Spleen (tissue), 11 donors: Measurements from ENCODE around the gene DRC3. TPM values are rescaled to one million over a fixed set of nuclear protein-coding genes. Genes with fewer than 3 reads are reported as not detected.

Source experiments
- DNase-seq: peaks from one replicate; pipeline ENCODE4 v3.0.0-alpha.2; 2020
- H3K27ac ChIP-seq, 8 donors: fragments of 200-600 bp; sonication (generic) in 7 of 8; 1 replicate in 4 of 8; 2 replicates in 4 of 8; pipeline versions ENCODE4 v1.5.0 to v1.8.0; 2016 to 2021; ENCODE audit warnings: inconsistent platforms in 4 of 8, mild to moderate bottlenecking in 4 of 8, moderate library complexity in 1 of 8
- H3K27me3 ChIP-seq, 7 donors: fragments of 200-600 bp; sonication (generic) in 6 of 7; replicated peaks in 1 of 7; 1 replicate in 4 of 7; 2 replicates in 3 of 7; pipeline versions ENCODE4 v1.5.0 to v1.8.0; 2016 to 2021; ENCODE audit warnings: inconsistent platforms in 3 of 7, mild to moderate bottlenecking in 1 of 7
- H3K36me3 ChIP-seq, 6 donors: fragments of 200-600 bp; sonication (generic) in 5 of 6; 1 replicate in 4 of 6; 2 replicates in 2 of 6; pipeline versions ENCODE4 v1.5.0 to v1.8.0; 2016 to 2021; ENCODE audit warnings: inconsistent platforms in 2 of 6
- H3K4me1 ChIP-seq, 6 donors: fragments of 200-600 bp; sonication (generic) in 5 of 6; 1 replicate in 3 of 6; 2 replicates in 3 of 6; pipeline versions ENCODE4 v1.5.0 to v1.8.0; 2016 to 2021; ENCODE audit warnings: inconsistent platforms in 3 of 6
- H3K4me3 ChIP-seq, 8 donors: fragments of 200-600 bp; sonication (generic) in 7 of 8; 1 replicate in 4 of 8; 2 replicates in 4 of 8; pipeline versions ENCODE4 v1.5.0 to v1.8.0; 2016 to 2021; ENCODE audit warnings: inconsistent platforms in 4 of 8, mild to moderate bottlenecking in 4 of 8, moderate library complexity in 2 of 8
- H3K9me3 ChIP-seq, 8 donors: fragments of 200-600 bp; sonication (generic) in 7 of 8; 1 replicate in 4 of 8; 2 replicates in 4 of 8; pipeline versions ENCODE4 v1.5.0 to v1.8.0; 2016 to 2021; ENCODE audit warnings: inconsistent platforms in 4 of 8
- CTCF ChIP-seq, 11 experiments: fragments of 200-600 bp in 7 of 11; fragments of 450-650 bp in 4 of 11; sonication (generic) in 4 of 11; IDR thresholded peaks in 8 of 11; conservative IDR thresholded peaks in 3 of 11; 1 replicate in 7 of 11; 2 replicates in 4 of 11; pipeline versions ENCODE4 v1.4.0 to v1.8.0; 2016 to 2021; ENCODE audit warnings: antibody characterized with exemption in 11 of 11, inconsistent platforms in 4 of 11, mild to moderate bottlenecking in 1 of 11
- POLR2A ChIP-seq, 3 donors: fragments of 450-650 bp; IDR thresholded peaks; one replicate each; pipeline ENCODE4 v1.5.1; 2017; ENCODE audit warnings: antibody characterized with exemption in 3 of 3, mild to moderate bottlenecking in 1 of 3
- POLR2AphosphoS5 ChIP-seq, 3 donors: sonication (generic); formaldehyde crosslinking; IDR thresholded peaks; one replicate each; pipeline ENCODE4 v1.5.1; 2017; ENCODE audit warnings: antibody characterized with exemption in 3 of 3
- WGBS, 5 donors: extraction: QIAGEN DNeasy Blood & Tissue Kit in 3 of 5; methylation state at CpG; one replicate each; pipeline versions ENCODE4 v1.1.5 to v1.1.7; 2013 to 2018; 5-methylcytosine and 5-hydroxymethylcytosine counted together
- intact Hi-C: fragments of 100-400 bp; cut with DNase I; formaldehyde crosslinking; loops from one replicate; pipeline ENCODE4 v1.15.0; 2023; ENCODE audit warnings: low total_unique reads
- polyA plus RNA-seq, 3 donors: library from polyadenylated mRNA; stranded (reverse); fragments of 200-250 nt; gene quantifications; one replicate each; pipeline ENCODE4 v1.2.1, GENCODE V29; 2013
- total RNA-seq, 7 donors: library from RNA; depleted of rRNA in 3 of 7; stranded (reverse); fragments of >200 nt in 3 of 7; fragmentation: NEBNext Ultra II Directional in 4 of 7; extraction: Animal tissue kit (Norgen Biotek cat#: 25700) in 4 of 7; gene quantifications; one replicate each; pipeline versions ENCODE4 v1.1.0 to v1.2.1, GENCODE V29; 2016 to 2021
- donor health status: healthy with polysubstance abuse.
- donor health status: DM: no; HTN: no; CAD: no; lungs with moderate emphysema.
- donor health status: DM: no; HTN: no; CAD: no.
- donor health status: Bipolar disorder and iron deficiency.
- donor health status: healthy.
- donor health status: DM: no; HTN: no; CAD: no.
- donor health status: DM: yes; HTN: yes; CAD: no.

The DRC3 gene
- total and polyA plus RNA-seq, 10 donors = 0.37 to 7.3 (median 2.3) TPM

- no peaks in the 10 kb centered on the region for H3K9me3 ChIP-seq
- H3K4me3 ChIP-seq = no peak overlapping the region
- peaks cover 0 to 19% (median 12%) of the 10 kb centered on the region in 6 donors for H3K4me1 ChIP-seq
- H3K27me3 ChIP-seq = no peaks in the 10 kb centered on the region
- WGBS, 5 donors = 59 to 74% (median 66%) methylated on average over 11 of the region's 11 CpGs
- no peak for DNase-seq
- peak overlapping the region in 4 of 8 donors; percentile 13 to 64 (median 50) for H3K27ac ChIP-seq
- intact Hi-C loops = no loop called here
- H3K36me3 ChIP-seq = peaks cover 0 to 78% (median 38%) of the 10 kb centered on the region in 6 donors
- TF ChIP-seq CTCF (IDR thresholded peaks at IDR 0.05 in 8 of 11, conservative IDR thresholded peaks at IDR 0.05 in 3 of 11) (no peak), POLR2A (IDR thresholded peaks at IDR 0.05) (no peak), POLR2AphosphoS5 (IDR thresholded peaks at IDR 0.05) (no peak)
Measured at GRCh38 chr17:18025945-18026776, 53.5 kb downstream of the DRC3 start.

- no peaks in the 10 kb centered on the region for H3K27me3 ChIP-seq
- H3K36me3 ChIP-seq = peaks cover 0 to 66% (median 27%) of the 10 kb centered on the region in 6 donors
- H3K9me3 ChIP-seq = no peaks in the 10 kb centered on the region
- peaks cover 0 to 26% (median 18%) of the 10 kb centered on the region in 6 donors for H3K4me1 ChIP-seq
- intact Hi-C loops = no loop called here
- 77 to 93% (median 87%) methylated on average over 6 of the region's 6 CpGs for WGBS, 5 donors
- DNase-seq = no peak
- H3K4me3 ChIP-seq = no peak overlapping the region
- TF ChIP-seq POLR2AphosphoS5 (IDR thresholded peaks at IDR 0.05) = no peak
- no peak for TF ChIP-seq CTCF (IDR thresholded peaks at IDR 0.05 in 8 of 11, conservative IDR thresholded peaks at IDR 0.05 in 3 of 11)
- no peak for TF ChIP-seq POLR2A (IDR thresholded peaks at IDR 0.05)
- H3K27ac ChIP-seq = no peak overlapping the region
Measured at GRCh38 chr17:18027280-18027679, 54.6 kb downstream of the DRC3 start.

- Histone ChIP-seq H3K27ac (no peak overlapping the region), H3K9me3 (no peaks in the 10 kb centered on the region), H3K36me3 (peaks cover 0 to 57% (median 26%) of the 10 kb centered on the region in 6 donors), H3K4me1 (peaks cover 0 to 37% (median 28%) of the 10 kb centered on the region in 6 donors), H3K27me3 (no peaks in the 10 kb centered on the region), H3K4me3 (no peak overlapping the region)
- intact Hi-C loops = no loop called here
- DNase-seq = no peak
- 73 to 87% (median 79%) methylated on average over 11 of the region's 11 CpGs for WGBS, 5 donors
- TF ChIP-seq POLR2AphosphoS5 (IDR thresholded peaks at IDR 0.05) = no peak
- TF ChIP-seq CTCF (IDR thresholded peaks at IDR 0.05 in 8 of 11, conservative IDR thresholded peaks at IDR 0.05 in 3 of 11) = no peak
- TF ChIP-seq POLR2A (IDR thresholded peaks at IDR 0.05) = no peak
Measured at GRCh38 chr17:18028114-18028951, 55.7 kb downstream of the DRC3 start.
